ENCODE measurements around the gene ADAMTS9.

GRCh38 chr3:64623125-64623524 lies 64.7 kb downstream of the ADAMTS9 start:
- TF ChIP-seq CTCF (IDR thresholded peaks at IDR 0.05 in 8 of 11, conservative IDR thresholded peaks at IDR 0.05 in 3 of 11) (no peak), POLR2A (IDR thresholded peaks at IDR 0.05) (no peak)
